HG03354 (cell line): ENCODE measurements around the gene OMG.
"Not testable (repeated sequence)": the region's sequence is repeated elsewhere in the genome, so short reads cannot be mapped to it uniquely, and the experiment has no call there.

ENCODE experiments used
- ATAC-seq: cut with Tn5 transposase; IDR thresholded peaks from one replicate; pipeline ENCODE4 v1.9.1; 2021; ENCODE audit warnings: mild to moderate bottlenecking; ENCODE audit not compliant: unreplicated experiment, poor library complexity, severe bottlenecking

OMG gene

DNA sequence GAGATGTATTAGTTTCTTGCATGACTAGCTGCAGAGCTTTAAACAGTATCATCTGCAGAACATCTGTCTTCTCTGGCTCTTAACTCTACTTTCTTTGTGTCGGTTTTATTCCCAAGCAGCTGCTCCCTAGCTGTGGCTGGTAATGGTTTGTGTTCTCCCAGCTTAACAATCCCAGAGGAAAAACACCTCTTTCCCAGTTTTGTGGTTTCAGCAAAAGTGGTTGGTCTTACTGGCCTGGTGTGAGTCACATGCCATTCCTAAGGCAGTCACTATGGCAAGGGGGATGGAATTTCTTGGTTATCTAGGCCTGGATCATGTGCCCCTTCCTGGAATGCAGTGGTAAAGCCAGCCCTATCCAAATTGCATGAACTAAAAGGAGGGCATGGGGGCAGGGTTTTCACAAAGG lies 27.5 kb downstream of the OMG start:
- ATAC-seq: no peak

- no peak for ATAC-seq
Observed at GRCh38 chr17:31269036-31269577, 27.9 kb downstream of the OMG start.

DNA sequence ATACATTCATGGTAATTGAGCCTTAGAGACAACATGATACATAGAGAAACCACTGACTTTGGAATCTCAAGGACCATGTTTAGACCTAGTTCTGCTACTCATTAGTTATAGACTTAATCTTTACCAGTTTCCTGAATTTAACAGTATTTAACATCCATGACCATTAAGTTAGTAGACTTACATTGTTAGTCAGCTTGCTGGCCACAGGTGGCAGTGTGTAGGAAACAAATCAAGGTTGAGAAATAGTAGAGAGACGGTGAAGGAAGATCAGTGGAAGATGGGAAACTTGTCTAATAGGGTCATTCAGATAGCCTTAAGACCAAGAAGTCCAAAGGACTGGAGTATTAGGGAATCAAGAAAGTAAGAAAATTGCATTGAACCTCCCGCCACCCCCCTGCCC lies 31.0 kb downstream of the OMG start:
- no peak for ATAC-seq

DNA sequence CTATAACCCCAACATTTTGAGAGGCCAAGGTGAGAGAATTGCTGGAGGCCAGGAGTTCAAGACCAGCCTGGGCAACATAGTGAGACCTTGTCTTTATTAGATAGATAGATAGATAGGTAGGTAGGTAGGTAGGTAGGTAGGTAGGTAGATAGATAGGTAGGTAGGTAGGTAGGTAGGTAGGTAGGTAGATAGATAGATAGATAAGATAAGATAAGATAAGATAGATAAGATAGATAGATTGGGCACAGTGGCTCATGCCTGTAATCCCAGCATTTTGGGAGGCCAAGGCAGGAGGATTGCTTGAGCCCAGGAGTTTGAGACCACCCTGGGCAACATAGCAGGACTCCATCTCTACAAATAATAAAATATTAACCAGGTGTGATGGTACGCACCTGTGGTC lies 34.1 kb downstream of the OMG start:
- ATAC-seq: not testable (repeated sequence)

DNA sequence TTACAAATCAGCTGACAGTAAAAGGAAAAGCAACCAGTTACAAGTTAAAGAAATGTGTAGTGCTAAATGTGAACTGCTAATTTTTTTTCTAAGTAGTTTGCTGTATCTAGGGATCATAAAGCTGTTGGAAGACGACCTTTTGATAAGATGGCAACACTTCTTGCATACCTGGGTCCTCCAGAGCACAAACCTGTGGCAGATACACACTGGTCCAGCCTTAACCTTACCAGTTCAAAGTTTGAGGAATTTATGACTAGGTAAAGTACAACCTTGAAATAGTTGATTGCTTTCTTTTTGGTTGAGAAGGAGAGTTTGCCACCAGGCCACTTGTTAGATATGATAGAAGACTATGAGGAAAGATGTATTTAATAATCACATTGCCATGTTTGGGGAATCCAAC lies 35.4 kb downstream of the OMG start:
- no peak for ATAC-seq

- no peak for ATAC-seq
Observed at GRCh38 chr17:31260151-31260550, 36.9 kb downstream of the OMG start.

DNA sequence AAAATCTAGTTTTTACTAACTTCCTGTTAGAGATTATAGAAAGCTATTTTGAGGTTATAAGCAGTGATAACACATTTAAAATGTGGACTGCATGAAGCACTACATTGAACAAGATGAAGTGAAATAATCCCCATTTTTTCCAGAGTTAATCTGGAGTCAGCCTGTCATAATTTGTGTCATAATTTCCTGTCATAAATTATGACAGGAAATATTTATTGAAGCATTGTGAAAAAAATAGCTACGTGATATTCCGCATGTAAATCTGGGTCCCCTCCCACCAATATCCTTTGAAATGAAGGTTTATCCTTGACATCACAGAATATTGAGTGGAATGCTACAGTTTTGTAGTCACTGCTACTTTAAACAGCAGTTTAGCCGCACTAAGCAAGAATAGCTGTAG lies 40.1 kb downstream of the OMG start:
- no peak for ATAC-seq

DNA sequence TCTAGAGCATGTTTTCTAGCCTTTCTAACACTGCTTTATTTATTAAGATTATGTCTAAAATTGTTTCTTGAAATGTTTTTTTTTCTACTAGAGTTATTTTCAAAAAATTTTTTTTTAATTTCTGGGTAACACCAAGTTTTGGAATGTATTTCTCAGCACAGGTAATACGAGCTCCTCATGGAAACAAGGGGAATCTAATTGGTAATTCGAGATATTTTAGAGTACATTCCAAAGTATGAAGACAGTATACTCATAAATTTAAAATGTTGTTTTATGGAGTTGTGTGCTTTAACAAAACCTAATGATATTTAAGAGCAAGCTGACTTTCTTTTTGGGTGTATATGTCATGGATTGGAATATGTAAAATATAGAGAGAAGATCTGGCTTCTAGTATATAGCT lies 42.4 kb downstream of the OMG start:
- no peak for ATAC-seq

DNA sequence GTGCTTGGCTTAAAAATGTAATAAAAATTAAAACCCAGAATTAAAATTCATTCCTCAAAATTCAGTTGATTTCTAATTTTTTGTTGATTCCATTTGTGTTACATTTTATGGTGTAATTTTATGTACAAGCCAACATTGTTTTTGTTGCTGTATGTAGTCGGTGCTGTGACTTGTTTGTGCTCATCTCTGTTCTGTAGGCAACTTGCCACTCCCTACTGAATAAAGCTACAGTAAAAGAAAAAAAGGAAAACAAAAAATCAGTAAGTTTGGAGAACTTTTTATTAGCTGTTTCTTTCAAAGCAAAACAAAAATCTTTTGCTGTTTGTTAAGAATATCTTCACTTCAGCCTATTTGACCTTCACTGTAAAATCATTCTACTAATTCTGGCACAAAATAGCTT lies 44.3 kb downstream of the OMG start:
- ATAC-seq: no peak

DNA sequence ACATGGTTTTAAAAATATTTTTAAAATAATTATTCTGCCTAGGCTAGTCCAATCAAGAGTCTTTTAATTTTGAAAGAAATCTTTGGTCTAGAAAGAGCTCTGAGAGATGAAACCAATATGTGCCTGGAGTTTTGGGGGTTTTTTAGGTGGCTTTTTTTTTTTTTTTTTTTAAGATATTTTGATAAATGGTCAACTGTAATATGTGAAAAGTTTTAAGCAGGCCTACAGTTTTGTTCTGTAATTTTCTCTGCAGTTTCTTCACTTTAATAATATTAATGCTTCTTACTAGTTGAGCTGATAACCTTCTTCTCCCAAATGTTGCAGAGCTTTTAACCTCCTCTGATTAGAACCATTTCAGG lies 45.1 kb downstream of the OMG start:
- ATAC-seq: no peak

- no peak for ATAC-seq
Observed at GRCh38 chr17:31251105-31251969, 45.7 kb downstream of the OMG start.

DNA sequence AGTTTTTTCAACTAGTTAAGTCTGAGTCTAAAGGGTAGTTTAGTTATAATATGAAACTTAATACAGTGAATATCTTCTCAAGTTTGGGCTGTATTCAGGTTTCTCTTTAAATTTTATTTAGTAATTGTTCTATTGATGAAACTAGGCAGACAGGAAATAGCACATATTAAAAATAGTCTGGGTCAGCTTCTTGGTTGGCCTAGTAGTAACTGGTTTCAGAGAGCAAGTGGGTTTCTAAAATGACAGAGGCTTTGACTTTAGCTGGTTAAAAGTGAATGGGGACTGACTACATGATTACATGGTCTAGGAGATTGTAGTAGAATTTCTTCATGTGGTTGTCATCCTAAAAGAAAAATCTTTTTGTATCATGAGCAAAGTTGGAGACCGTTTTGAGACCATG lies 46.8 kb downstream of the OMG start:
- no peak for ATAC-seq

- ATAC-seq: no peak
Observed at GRCh38 chr17:31249835-31250141, 47.3 kb downstream of the OMG start.

- no peak for ATAC-seq
Observed at GRCh38 chr17:31248986-31249834, 47.8 kb downstream of the OMG start.
